Lower leg skin (tissue), 4 donors: ENCODE measurements around the gene WSCD1. TPM values are rescaled to one million over a fixed set of nuclear protein-coding genes. Genes with fewer than 3 reads are reported as not detected.

Source experiments
- DNase-seq, 2 donors: peaks; one replicate each; pipeline ENCODE4 v3.0.0-alpha.2; 2019; ENCODE audit warnings: low spot score in 2 of 2
- H3K4me3 ChIP-seq: fragments of 200-600 bp; sonication (generic); 2 replicates; pipeline ENCODE4 v1.5.1; 2017; ENCODE audit warnings: mild to moderate bottlenecking, low read depth; ENCODE audit not compliant: poor library complexity, severe bottlenecking
- POLR2A ChIP-seq, 2 donors: fragments of 450-650 bp; IDR thresholded peaks; one replicate each; pipeline ENCODE4 v1.6.1; 2016 to 2017; ENCODE audit warnings: antibody characterized with exemption in 2 of 2, mild to moderate bottlenecking in 1 of 2, moderate library complexity in 1 of 2
- WGBS, 2 donors: methylation state at CpG; one replicate each; pipeline ENCODE4 v1.1.5; 2018; 5-methylcytosine and 5-hydroxymethylcytosine counted together
- intact Hi-C: fragments of 100-400 bp; cut with DNase I; formaldehyde crosslinking; loops from one replicate; pipeline ENCODE4 v1.15.0; 2023; ENCODE audit warnings: low total_unique reads
- total RNA-seq, 4 donors: library from RNA; depleted of rRNA; stranded (reverse); fragments of >200 nt; gene quantifications; one replicate each; pipeline ENCODE4 v1.1.0, GENCODE V29; 2016
- TF ChIP-seq, protein P1 (sequence below), 3 donors: fragments of 450-650 bp; IDR thresholded peaks; one replicate each; pipeline ENCODE4 v1.5.1; 2016; ENCODE audit warnings: antibody characterized with exemption in 3 of 3, mild to moderate bottlenecking in 3 of 3, moderate library complexity in 2 of 3

The WSCD1 gene
- total RNA-seq, 4 donors from 2014 or later, result 2.5 to 5.3 (median 2.9) TPM

DNA sequence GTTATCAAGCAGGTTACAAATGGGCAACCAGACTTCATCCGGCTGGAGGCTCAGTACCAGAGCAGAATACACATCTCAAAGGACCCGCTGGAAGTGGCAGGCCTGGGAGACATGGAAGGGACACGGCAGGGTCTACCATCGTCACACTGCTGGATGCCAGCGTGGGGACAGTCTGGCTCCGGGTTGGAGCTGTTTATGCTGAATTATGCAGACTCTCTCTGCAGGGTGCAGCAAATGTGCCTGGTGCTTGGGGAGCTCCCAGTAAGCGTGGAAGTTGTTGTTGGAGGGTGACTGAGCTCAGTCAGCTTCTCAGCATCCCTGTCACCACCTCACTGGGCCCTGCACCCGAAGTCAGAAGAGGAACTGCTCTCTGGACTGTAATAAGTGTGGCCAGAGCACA is 12.2 kb downstream of the WSCD1 start:
- no peak for TF ChIP-seq POLR2A (IDR thresholded peaks at IDR 0.05)
- TF ChIP-seq, protein P1, sequence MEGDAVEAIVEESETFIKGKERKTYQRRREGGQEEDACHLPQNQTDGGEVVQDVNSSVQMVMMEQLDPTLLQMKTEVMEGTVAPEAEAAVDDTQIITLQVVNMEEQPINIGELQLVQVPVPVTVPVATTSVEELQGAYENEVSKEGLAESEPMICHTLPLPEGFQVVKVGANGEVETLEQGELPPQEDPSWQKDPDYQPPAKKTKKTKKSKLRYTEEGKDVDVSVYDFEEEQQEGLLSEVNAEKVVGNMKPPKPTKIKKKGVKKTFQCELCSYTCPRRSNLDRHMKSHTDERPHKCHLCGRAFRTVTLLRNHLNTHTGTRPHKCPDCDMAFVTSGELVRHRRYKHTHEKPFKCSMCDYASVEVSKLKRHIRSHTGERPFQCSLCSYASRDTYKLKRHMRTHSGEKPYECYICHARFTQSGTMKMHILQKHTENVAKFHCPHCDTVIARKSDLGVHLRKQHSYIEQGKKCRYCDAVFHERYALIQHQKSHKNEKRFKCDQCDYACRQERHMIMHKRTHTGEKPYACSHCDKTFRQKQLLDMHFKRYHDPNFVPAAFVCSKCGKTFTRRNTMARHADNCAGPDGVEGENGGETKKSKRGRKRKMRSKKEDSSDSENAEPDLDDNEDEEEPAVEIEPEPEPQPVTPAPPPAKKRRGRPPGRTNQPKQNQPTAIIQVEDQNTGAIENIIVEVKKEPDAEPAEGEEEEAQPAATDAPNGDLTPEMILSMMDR (IDR thresholded peaks at IDR 0.05), result no peak
- 71 to 79% methylated on average over 8 of the region's 8 CpGs for WGBS, 2 donors
- no peak for DNase-seq
- intact Hi-C loops, result no loop called here
- no peak overlapping the region for H3K4me3 ChIP-seq

DNA sequence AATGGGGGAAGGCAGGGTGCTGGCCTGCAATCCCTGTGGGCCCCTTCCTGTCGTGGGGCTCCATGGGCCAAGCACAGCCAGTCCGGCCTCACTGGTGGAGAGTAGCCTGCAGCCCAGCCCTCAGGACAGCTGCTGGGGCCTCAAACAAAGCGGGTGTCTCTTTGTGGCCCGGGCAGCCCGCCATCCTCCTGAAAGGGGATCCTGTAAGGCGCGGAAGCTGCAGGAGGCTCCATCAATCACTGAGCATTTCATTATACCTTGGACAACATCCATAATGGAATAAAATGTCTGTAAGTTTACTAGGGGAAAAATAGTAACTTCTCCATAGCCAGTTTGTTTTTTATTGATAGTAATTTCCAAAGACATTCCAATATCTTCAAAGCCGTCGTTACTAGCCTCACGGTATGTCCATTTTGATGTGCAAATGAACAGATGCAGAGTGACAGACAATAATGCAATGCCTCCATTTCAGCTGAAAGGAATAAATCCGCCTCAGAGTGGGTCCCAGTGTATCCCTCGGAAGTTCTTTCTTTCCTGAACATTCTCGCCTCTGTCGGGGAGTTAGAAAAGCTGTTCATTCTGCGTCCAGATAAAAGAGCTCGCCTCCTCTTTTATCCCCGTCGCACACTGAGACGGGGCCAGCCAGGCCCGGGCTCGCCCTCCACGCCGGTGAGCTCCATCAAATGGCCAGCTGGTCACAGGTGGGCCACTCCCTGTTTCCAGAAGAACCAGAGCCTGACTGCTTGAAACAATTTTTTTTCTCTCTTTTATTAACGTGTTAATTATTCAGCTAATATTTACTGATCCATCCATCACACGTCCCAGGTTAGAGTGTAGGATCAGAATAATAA is 14.4 kb downstream of the WSCD1 start:
- no peak for TF ChIP-seq POLR2A (IDR thresholded peaks at IDR 0.05)
- TF ChIP-seq, protein P1 (IDR thresholded peaks at IDR 0.05), result no peak
- DNase-seq, result no peak
- no peak overlapping the region for H3K4me3 ChIP-seq
- intact Hi-C loops, result no loop called here
- WGBS, 2 donors, result 46 to 51% methylated on average over 25 of the region's 25 CpGs

DNA sequence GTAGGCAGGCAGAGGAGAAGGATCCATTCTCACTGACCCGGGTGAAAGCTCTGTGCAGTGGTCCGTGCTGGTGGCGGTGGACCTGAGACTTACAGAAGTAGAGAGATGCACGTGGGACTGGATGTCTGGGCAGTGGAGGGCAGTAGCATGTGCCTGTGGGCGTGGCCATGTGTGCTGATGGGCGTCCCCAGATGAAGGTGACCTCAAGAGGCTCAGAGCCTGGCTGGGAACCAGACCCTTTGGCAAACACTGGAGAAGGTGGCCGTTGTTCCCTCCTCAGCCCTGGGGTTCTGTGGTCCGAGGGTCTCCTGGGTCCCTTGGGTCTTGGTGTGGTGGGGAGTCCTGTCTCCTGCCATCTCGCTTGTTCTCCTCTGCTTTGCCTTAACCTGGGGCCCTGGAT is 15.6 kb downstream of the WSCD1 start:
- 77 to 81% methylated on average over 9 of the region's 9 CpGs for WGBS, 2 donors
- DNase-seq, result no peak
- no peak overlapping the region for H3K4me3 ChIP-seq
- intact Hi-C loops, result no loop called here
- TF ChIP-seq, protein P1 (IDR thresholded peaks at IDR 0.05), result no peak
- no peak for TF ChIP-seq POLR2A (IDR thresholded peaks at IDR 0.05)

DNA sequence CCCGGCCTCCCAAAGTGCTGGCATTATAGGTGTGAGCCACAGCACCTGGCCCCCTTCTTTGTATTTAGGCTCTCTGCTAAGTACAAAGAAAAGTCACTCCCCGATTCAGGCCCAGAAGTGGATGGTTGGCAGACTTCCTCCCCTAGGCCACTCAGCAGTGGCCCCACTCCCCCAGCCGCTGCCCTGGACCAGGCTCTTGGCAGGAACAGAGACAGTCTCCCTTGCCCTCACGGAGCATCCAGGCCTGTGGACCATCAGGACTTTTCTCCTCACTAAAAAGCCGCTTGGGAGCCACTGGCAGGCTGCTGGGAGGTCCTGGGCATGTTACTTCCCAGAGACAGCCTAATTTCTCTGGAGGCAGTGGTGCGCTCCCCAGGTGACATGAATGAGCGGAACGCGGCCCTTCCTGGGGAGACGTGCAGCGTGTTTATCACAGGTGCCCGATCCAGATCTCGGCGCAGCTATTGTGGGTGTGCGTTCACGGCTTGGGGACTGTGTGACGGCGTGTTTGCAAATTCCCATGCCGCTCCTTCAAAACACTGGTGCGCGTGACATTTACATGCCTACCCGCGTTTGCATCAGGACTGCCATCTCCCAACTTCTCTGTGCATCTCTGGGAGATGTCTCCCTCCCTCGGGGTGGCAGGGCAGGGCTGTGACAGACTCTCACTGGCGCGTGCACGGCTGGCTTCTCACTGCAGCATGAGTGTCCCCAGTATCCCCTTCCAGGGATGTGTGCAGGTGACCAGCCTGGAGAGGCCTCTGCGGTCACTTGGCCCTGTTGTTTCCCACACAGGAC is 16.6 kb downstream of the WSCD1 start:
- WGBS, 2 donors, result 88 to 91% methylated on average over 26 to 28 of the region's 28 CpGs
- no peak for DNase-seq

DNA sequence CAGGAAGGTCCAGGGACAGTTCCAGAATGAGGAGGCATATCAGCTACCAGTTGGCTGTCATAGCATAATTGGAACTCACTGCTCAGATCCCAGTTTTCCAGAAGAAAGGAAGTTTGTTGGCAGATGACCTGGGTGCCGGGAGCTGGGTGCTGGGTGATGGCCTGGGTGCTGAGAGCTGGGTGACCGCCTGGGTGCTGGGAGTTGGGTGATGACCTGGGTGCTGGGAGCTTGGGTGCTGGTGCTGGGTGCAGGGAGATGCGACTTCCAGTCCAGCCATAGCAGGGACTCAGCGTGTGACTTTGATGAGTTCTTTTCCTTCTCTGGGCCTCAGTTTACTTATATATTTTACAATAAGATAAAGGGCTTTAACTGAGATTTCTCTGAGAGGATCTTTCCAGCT is 18.0 kb downstream of the WSCD1 start:
- 81 to 98% methylated on average over 4 of the region's 4 CpGs for WGBS, 2 donors
- TF ChIP-seq, protein P1 (IDR thresholded peaks at IDR 0.05), result no peak
- TF ChIP-seq POLR2A (IDR thresholded peaks at IDR 0.05), result no peak
- no peak for DNase-seq
- no peak overlapping the region for H3K4me3 ChIP-seq
- intact Hi-C loops, result no loop called here

More for the DNA sequence above, 16.6 kb downstream of the WSCD1 start:
- no peak overlapping the region for H3K4me3 ChIP-seq
- intact Hi-C loops, result no loop called here
- TF ChIP-seq POLR2A (IDR thresholded peaks at IDR 0.05), result no peak
- TF ChIP-seq, protein P1 (IDR thresholded peaks at IDR 0.05), result no peak
